NCI-H1694 treated with DMSO at 0.1 percent for 48 hours (cell line): ENCODE data around the gene TRIM54.
"Not testable (repeated sequence)": the region's sequence is repeated elsewhere in the genome, so short reads cannot be mapped to it uniquely, and the experiment has no call there.

Experiments
- DNase-seq: peaks from one replicate; lab custom pipeline; 2025; lab: John Stamatoyannopoulos, UW

Gene TRIM54

GRCh38 chr2:27258051-27258450 lies 24.2 kb upstream of the TRIM54 start:
- no peak for DNase-seq

GRCh38 chr2:27261241-27261925 lies 20.8 kb upstream of the TRIM54 start:
- no peak for DNase-seq

- DNase-seq: no peak
Observed at GRCh38 chr2:27261926-27262298, 20.3 kb upstream of the TRIM54 start.

- DNase-seq: peak; percentile 44
Observed at GRCh38 chr2:27262379-27263286, 19.6 kb upstream of the TRIM54 start, which contains the start of gene SLC30A3. Gene SLC30A3, minus strand, starts transcription at chr2:27263047. Its CDS starts 141 bp downstream, at chr2:27262906.

GRCh38 chr2:27263287-27264252 lies 18.7 kb upstream of the TRIM54 start:
- DNase-seq: peak; percentile 10

GRCh38 chr2:27264253-27264752 lies 17.9 kb upstream of the TRIM54 start:
- DNase-seq: no peak

- DNase-seq: peak; percentile 37
Observed at GRCh38 chr2:27264753-27265535, 17.3 kb upstream of the TRIM54 start.

GRCh38 chr2:27265536-27265870 lies 16.7 kb upstream of the TRIM54 start:
- DNase-seq: no peak

- not testable (repeated sequence) for DNase-seq
Observed at GRCh38 chr2:27268296-27268695, 13.9 kb upstream of the TRIM54 start.

GRCh38 chr2:27270131-27270530 lies 12.1 kb upstream of the TRIM54 start:
- no peak for DNase-seq

GRCh38 chr2:27270670-27271069 lies 11.6 kb upstream of the TRIM54 start:
- no peak for DNase-seq

- no peak for DNase-seq
Observed at GRCh38 chr2:27271631-27272340, 10.4 kb upstream of the TRIM54 start.

GRCh38 chr2:27272537-27273522 lies 9.4 kb upstream of the TRIM54 start:
- not testable (repeated sequence) for DNase-seq

GRCh38 chr2:27275211-27276150 lies 6.7 kb upstream of the TRIM54 start, which contains the start of gene DNAJC5G:
Gene DNAJC5G, plus strand, starts transcription at chr2:27275433. Its CDS starts 1,296 bp downstream, at chr2:27276729.
- no peak for DNase-seq

- no peak for DNase-seq
Observed at GRCh38 chr2:27278010-27278409, 4.2 kb upstream of the TRIM54 start.

- no peak for DNase-seq
Observed at GRCh38 chr2:27280826-27281225, 1.4 kb upstream of the TRIM54 start.

- no peak for DNase-seq
Observed at GRCh38 chr2:27281442-27281841, 787 bp upstream of the TRIM54 start.

GRCh38 chr2:27282892-27283291 lies 663 bp downstream of the TRIM54 start:
- no peak for DNase-seq
